Progenitor cell of endocrine pancreas (in vitro differentiated cells): ENCODE results near the gene RAB31. TPM values are rescaled to one million over a fixed set of nuclear protein-coding genes. Genes with fewer than 3 reads are reported as not detected.

ENCODE experiments used
- DNase-seq: peaks from one replicate; pipeline ENCODE4 v3.0.0; 2021; ENCODE audit warnings: low spot score; ENCODE audit not compliant: unreplicated experiment
- H3K27ac Mint-ChIP-seq: 2 replicates; pipeline ENCODE4 v1.8.0; 2021; ENCODE audit warnings: mild to moderate bottlenecking, moderate library complexity, mixed read lengths
- H3K27me3 Mint-ChIP-seq: 2 replicates; pipeline ENCODE4 v1.8.0; 2021; ENCODE audit warnings: mixed read lengths
- H3K36me3 Mint-ChIP-seq: 2 replicates; pipeline ENCODE4 v1.8.0; 2022; ENCODE audit warnings: mixed read lengths; ENCODE audit not compliant: insufficient read depth
- H3K4me1 Mint-ChIP-seq: 2 replicates; pipeline ENCODE4 v1.8.0; 2021; ENCODE audit warnings: low read depth, mixed read lengths
- H3K4me3 Mint-ChIP-seq: 2 replicates; pipeline ENCODE4 v1.8.0; 2021; ENCODE audit warnings: low read depth, mild to moderate bottlenecking, moderate library complexity, mixed read lengths
- H3K9me3 Mint-ChIP-seq: 2 replicates; pipeline ENCODE4 v1.8.0; 2021; ENCODE audit warnings: low read depth, mixed read lengths
- total RNA-seq: library from RNA; stranded (reverse); gene quantifications from 2 replicates; pipeline ENCODE4 v1.2.1, GENCODE V29; 2021
- TF ChIP-seq, protein P1 (sequence below): fragments of 200-600 bp; sonication (generic); IDR thresholded peaks from one replicate; pipeline ENCODE4 v1.5.0; 2021; ENCODE audit warnings: antibody characterized with exemption, mild to moderate bottlenecking; ENCODE audit not compliant: unreplicated experiment

The RAB31 gene
- total RNA-seq, 1 donor from 2014 or later = 2.9 TPM

GRCh38 chr18:9818423-9818734, 110.3 kb downstream of the RAB31 start:
- Mint-ChIP-seq H3K4me3 (no peak overlapping the region), H3K9me3 (peaks cover 14% of the 10 kb centered on the region), H3K27me3 (no peaks in the 10 kb centered on the region), H3K4me1 (peaks cover 4% of the 10 kb centered on the region), H3K27ac (no peak overlapping the region), H3K36me3 (no peaks in the 10 kb centered on the region)
- no peak for DNase-seq
- TF ChIP-seq, protein P1, sequence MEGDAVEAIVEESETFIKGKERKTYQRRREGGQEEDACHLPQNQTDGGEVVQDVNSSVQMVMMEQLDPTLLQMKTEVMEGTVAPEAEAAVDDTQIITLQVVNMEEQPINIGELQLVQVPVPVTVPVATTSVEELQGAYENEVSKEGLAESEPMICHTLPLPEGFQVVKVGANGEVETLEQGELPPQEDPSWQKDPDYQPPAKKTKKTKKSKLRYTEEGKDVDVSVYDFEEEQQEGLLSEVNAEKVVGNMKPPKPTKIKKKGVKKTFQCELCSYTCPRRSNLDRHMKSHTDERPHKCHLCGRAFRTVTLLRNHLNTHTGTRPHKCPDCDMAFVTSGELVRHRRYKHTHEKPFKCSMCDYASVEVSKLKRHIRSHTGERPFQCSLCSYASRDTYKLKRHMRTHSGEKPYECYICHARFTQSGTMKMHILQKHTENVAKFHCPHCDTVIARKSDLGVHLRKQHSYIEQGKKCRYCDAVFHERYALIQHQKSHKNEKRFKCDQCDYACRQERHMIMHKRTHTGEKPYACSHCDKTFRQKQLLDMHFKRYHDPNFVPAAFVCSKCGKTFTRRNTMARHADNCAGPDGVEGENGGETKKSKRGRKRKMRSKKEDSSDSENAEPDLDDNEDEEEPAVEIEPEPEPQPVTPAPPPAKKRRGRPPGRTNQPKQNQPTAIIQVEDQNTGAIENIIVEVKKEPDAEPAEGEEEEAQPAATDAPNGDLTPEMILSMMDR = no peak

GRCh38 chr18:9820127-9820526, 112.0 kb downstream of the RAB31 start:
- peaks cover 14% of the 10 kb centered on the region for H3K9me3 Mint-ChIP-seq
- DNase-seq = no peak
- H3K4me3 Mint-ChIP-seq = no peak overlapping the region
- no peaks in the 10 kb centered on the region for H3K36me3 Mint-ChIP-seq
- TF ChIP-seq, protein P1 = no peak
- H3K27ac Mint-ChIP-seq = no peak overlapping the region
- no peaks in the 10 kb centered on the region for H3K27me3 Mint-ChIP-seq
- peaks cover 2% of the 10 kb centered on the region for H3K4me1 Mint-ChIP-seq

GRCh38 chr18:9820719-9821118, 112.6 kb downstream of the RAB31 start:
- no peaks in the 10 kb centered on the region for H3K36me3 Mint-ChIP-seq
- TF ChIP-seq, protein P1 = no peak
- H3K27ac Mint-ChIP-seq = no peak overlapping the region
- H3K4me1 Mint-ChIP-seq = peaks cover 2% of the 10 kb centered on the region
- no peak for DNase-seq
- H3K27me3 Mint-ChIP-seq = no peaks in the 10 kb centered on the region
- peaks cover 14% of the 10 kb centered on the region for H3K9me3 Mint-ChIP-seq
- no peak overlapping the region for H3K4me3 Mint-ChIP-seq

- no peak overlapping the region for H3K4me3 Mint-ChIP-seq
- H3K27ac Mint-ChIP-seq = no peak overlapping the region
- H3K4me1 Mint-ChIP-seq = peaks cover 4% of the 10 kb centered on the region
- H3K9me3 Mint-ChIP-seq = peaks cover 14% of the 10 kb centered on the region
- TF ChIP-seq, protein P1 = no peak
- DNase-seq = no peak
- H3K36me3 Mint-ChIP-seq = no peaks in the 10 kb centered on the region
- H3K27me3 Mint-ChIP-seq = peaks cover 1% of the 10 kb centered on the region
Observed at GRCh38 chr18:9822587-9823185, 114.6 kb downstream of the RAB31 start.

- H3K4me3 Mint-ChIP-seq = no peak overlapping the region
- H3K27me3 Mint-ChIP-seq = peaks cover 4% of the 10 kb centered on the region
- no peak for DNase-seq
- no peaks in the 10 kb centered on the region for H3K36me3 Mint-ChIP-seq
- peaks cover 7% of the 10 kb centered on the region for H3K4me1 Mint-ChIP-seq
- no peak overlapping the region for H3K27ac Mint-ChIP-seq
- peaks cover 7% of the 10 kb centered on the region for H3K9me3 Mint-ChIP-seq
- TF ChIP-seq, protein P1 = no peak
Observed at GRCh38 chr18:9823805-9824473, 115.8 kb downstream of the RAB31 start.
